ENCODE measurements around the gene CPM. TPM values are rescaled to one million over a fixed set of nuclear protein-coding genes. Genes with fewer than 3 reads are reported as not detected.

Gene CPM
- total RNA-seq, 1 experiment from 2014 or later = 4.2 TPM

- ChIA-PET POLR2A (ENCODE audit: unreplicated experiment) (no interaction called here), CTCF (no interaction called here)
- no peak for TF ChIP-seq CTCF (conservative IDR thresholded peaks at IDR 0.05)
- no peak for TF ChIP-seq EZH2 (IDR thresholded peaks at IDR 0.05; ENCODE audit: low read depth)
Observed at GRCh38 chr12:68910128-68910527, 22.8 kb downstream of the CPM start.

DNA sequence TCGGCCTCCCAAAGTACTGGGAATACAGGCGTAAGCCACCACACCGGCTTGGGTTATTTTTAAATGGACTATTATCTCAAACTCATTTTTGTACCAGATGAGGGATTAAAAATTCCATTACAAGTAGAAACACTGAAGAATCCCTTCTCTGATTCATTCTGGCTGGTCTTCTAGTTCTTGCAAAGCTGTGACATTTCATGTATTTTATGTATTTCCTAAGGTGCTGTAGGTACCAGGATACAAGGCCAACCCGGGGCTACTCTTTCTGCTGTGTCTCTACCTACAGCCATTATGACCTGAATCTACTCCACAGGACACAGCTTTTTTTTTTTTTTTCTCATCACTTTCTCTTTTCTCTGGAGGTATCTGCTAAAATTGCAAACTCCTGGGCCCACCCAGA lies 24.9 kb downstream of the CPM start:
- no peak for TF ChIP-seq EZH2 (IDR thresholded peaks at IDR 0.05; ENCODE audit: low read depth)
- no peak for TF ChIP-seq CTCF (conservative IDR thresholded peaks at IDR 0.05)
- H3K27ac ChIP-seq = no peak overlapping the region
- CTCF ChIA-PET = no interaction called here
- H2AFZ ChIP-seq = no peak overlapping the region
- no peak for DNase-seq
- no peaks in the 10 kb centered on the region for H3K9me2 ChIP-seq (ENCODE audit: insufficient read depth)
- no peaks in the 10 kb centered on the region for H3K4me1 ChIP-seq (replicated peaks; ENCODE audit: insufficient read depth)
- intact Hi-C loops (cut with micrococcal nuclease; ENCODE audit: unreplicated experiment) = no loop called here
- H3K4me3 ChIP-seq = no peak overlapping the region
- H3K36me3 ChIP-seq (ENCODE audit: low read depth) = no peaks in the 10 kb centered on the region
- no peaks in the 10 kb centered on the region for H3K79me2 ChIP-seq (ENCODE audit: low read depth)
- no peaks in the 10 kb centered on the region for H3F3A ChIP-seq (ENCODE audit: insufficient read depth, low read depth)
- no peaks in the 10 kb centered on the region for H3K9me3 ChIP-seq (ENCODE audit: insufficient read depth, low read depth)
- no peaks in the 10 kb centered on the region for H3K27me3 ChIP-seq (ENCODE audit: insufficient read depth, low read depth)
- H3K4me2 ChIP-seq = no peak overlapping the region
- no peaks in the 10 kb centered on the region for H4K20me1 ChIP-seq (ENCODE audit: insufficient read depth)
- POLR2A ChIA-PET (ENCODE audit: unreplicated experiment) = no interaction called here
- no TSS peak for BruUV-seq (replicated peaks)

More at GRCh38 chr12:68910128-68910527, 22.8 kb downstream of the CPM start:
- no TSS peak for BruUV-seq (replicated peaks)
- intact Hi-C loops (cut with micrococcal nuclease; ENCODE audit: unreplicated experiment) = no loop called here
- Histone ChIP-seq H3K36me3 (ENCODE audit: low read depth) (no peaks in the 10 kb centered on the region), H2AFZ (no peak overlapping the region), H3K4me1 (replicated peaks; ENCODE audit: insufficient read depth) (no peaks in the 10 kb centered on the region), H3K4me2 (no peak overlapping the region), H3K27me3 (ENCODE audit: insufficient read depth, low read depth) (no peaks in the 10 kb centered on the region), H4K20me1 (ENCODE audit: insufficient read depth) (no peaks in the 10 kb centered on the region), H3K4me3 (no peak overlapping the region), H3K79me2 (ENCODE audit: low read depth) (no peaks in the 10 kb centered on the region), H3K27ac (no peak overlapping the region), H3K9me2 (ENCODE audit: insufficient read depth) (no peaks in the 10 kb centered on the region), H3F3A (ENCODE audit: insufficient read depth, low read depth) (no peaks in the 10 kb centered on the region), H3K9me3 (ENCODE audit: insufficient read depth, low read depth) (no peaks in the 10 kb centered on the region)
- peak in 1 of 2 experiments; percentile 42 for DNase-seq

GRCh38 chr12:68905733-68906132 lies 27.2 kb downstream of the CPM start:
- intact Hi-C loops (cut with micrococcal nuclease; ENCODE audit: unreplicated experiment) = no loop called here
- Histone ChIP-seq H4K20me1 (ENCODE audit: insufficient read depth) (no peaks in the 10 kb centered on the region), H3K9me2 (ENCODE audit: insufficient read depth) (no peaks in the 10 kb centered on the region), H3K27me3 (ENCODE audit: insufficient read depth, low read depth) (no peaks in the 10 kb centered on the region), H3K9me3 (ENCODE audit: insufficient read depth, low read depth) (no peaks in the 10 kb centered on the region), H2AFZ (no peak overlapping the region), H3F3A (ENCODE audit: insufficient read depth, low read depth) (no peaks in the 10 kb centered on the region), H3K4me3 (no peak overlapping the region), H3K4me1 (replicated peaks; ENCODE audit: insufficient read depth) (no peaks in the 10 kb centered on the region), H3K4me2 (no peak overlapping the region), H3K36me3 (ENCODE audit: low read depth) (no peaks in the 10 kb centered on the region), H3K79me2 (ENCODE audit: low read depth) (no peaks in the 10 kb centered on the region), H3K27ac (no peak overlapping the region)
- TF ChIP-seq EZH2 (IDR thresholded peaks at IDR 0.05; ENCODE audit: low read depth) (no peak), CTCF (conservative IDR thresholded peaks at IDR 0.05) (no peak)
- ChIA-PET CTCF (no interaction called here), POLR2A (ENCODE audit: unreplicated experiment) (no interaction called here)
- no peak for DNase-seq
- no TSS peak for BruUV-seq (replicated peaks)
